Mesendoderm (in vitro differentiated cells): ENCODE data around the gene MPP7.

Experiments
- DNase-seq: peaks from one replicate; pipeline ENCODE4 v3.0.0; 2013
- H2AK5ac ChIP-seq: 2 replicates; pipeline ENCODE4 v1.6.1; 2013; ENCODE audit warnings: low read length, inconsistent platforms
- H2BK120ac ChIP-seq: 2 replicates; pipeline ENCODE4 v1.6.1; 2013; ENCODE audit warnings: low read depth, mild to moderate bottlenecking, low read length, moderate library complexity, mixed read lengths
- H2BK15ac ChIP-seq: replicated peaks from 2 replicates; pipeline ENCODE4 v1.6.1; 2013; ENCODE audit warnings: low read depth, mild to moderate bottlenecking, moderate library complexity
- H2BK5ac ChIP-seq: 2 replicates; pipeline ENCODE4 v1.6.1; 2013; ENCODE audit warnings: low read length, inconsistent platforms
- H3K18ac ChIP-seq: 2 replicates; pipeline ENCODE4 v1.6.1; 2013; ENCODE audit warnings: mild to moderate bottlenecking, low read length, mixed read lengths
- H3K23ac ChIP-seq: one replicate; pipeline ENCODE4 v1.6.1; 2013; ENCODE audit warnings: low read length
- H3K27ac ChIP-seq: 2 replicates; pipeline ENCODE4 v1.5.1; 2013; ENCODE audit warnings: low read depth, mild to moderate bottlenecking, inconsistent platforms, low read length, moderate library complexity
- H3K27me3 ChIP-seq: 2 replicates; pipeline ENCODE4 v1.6.1; 2013; ENCODE audit warnings: low read length, control low read depth, mild to moderate bottlenecking, inconsistent platforms; ENCODE audit not compliant: insufficient read depth, poor library complexity
- H3K36me3 ChIP-seq: 2 replicates; pipeline ENCODE4 v1.6.1; 2013; ENCODE audit warnings: low read length, inconsistent platforms; ENCODE audit not compliant: control insufficient read depth, insufficient read depth
- H3K4ac ChIP-seq: one replicate; pipeline ENCODE4 v1.6.1; 2013; ENCODE audit warnings: low read depth, mild to moderate bottlenecking, low read length, moderate library complexity
- H3K4me1 ChIP-seq: 2 replicates; pipeline ENCODE4 v1.6.1; 2013; ENCODE audit warnings: low read depth, low read length, inconsistent platforms; ENCODE audit not compliant: control insufficient read depth
- H3K4me2 ChIP-seq: 2 replicates; pipeline ENCODE4 v1.6.1; 2013; ENCODE audit warnings: low read length
- H3K4me3 ChIP-seq: 2 replicates; pipeline ENCODE4 v1.5.1; 2013; ENCODE audit warnings: mild to moderate bottlenecking, low read length
- H3K56ac ChIP-seq: one replicate; pipeline ENCODE4 v1.6.1; 2013; ENCODE audit warnings: low read length
- H3K79me1 ChIP-seq: 2 replicates; pipeline ENCODE4 v1.6.1; 2013; ENCODE audit warnings: low read length, inconsistent platforms
- H3K79me2 ChIP-seq: 2 replicates; pipeline ENCODE4 v1.6.1; 2013; ENCODE audit warnings: mild to moderate bottlenecking, low read length; ENCODE audit not compliant: control insufficient read depth, insufficient read depth
- H3K9ac ChIP-seq: 2 replicates; pipeline ENCODE4 v1.6.1; 2013; ENCODE audit warnings: low read length, inconsistent platforms
- H4K5ac ChIP-seq: one replicate; pipeline ENCODE4 v1.6.1; 2013; ENCODE audit warnings: low read length
- H4K8ac ChIP-seq: one replicate; pipeline ENCODE4 v1.6.1; 2013; ENCODE audit warnings: low read depth, mild to moderate bottlenecking, control low read depth, low read length, moderate library complexity
- WGBS: extraction: QIAGEN DNeasy Blood & Tissue Kit; methylation state at CpG from one replicate; pipeline ENCODE4 v1.1.7; 2013; ENCODE audit warnings: low lambda C conversion rate, missing lambda C conversion rate; ENCODE audit not compliant: insufficient coverage; ENCODE audit errors: extremely low coverage; 5-methylcytosine and 5-hydroxymethylcytosine counted together

MPP7 gene

GRCh38 chr10:28279878-28280277, 23.0 kb downstream of the MPP7 start:
- Histone ChIP-seq H3K4me2 (no peak overlapping the region), H2AK5ac (no peak overlapping the region), H4K5ac (no peak overlapping the region), H2BK15ac (no peak overlapping the region), H2BK5ac (no peak overlapping the region), H3K23ac (no peak overlapping the region), H2BK120ac (no peak overlapping the region), H4K8ac (no peak overlapping the region), H3K4me3 (no peak overlapping the region), H3K27ac (no peak overlapping the region), H3K79me2 (no peaks in the 10 kb centered on the region), H3K4me1 (no peaks in the 10 kb centered on the region), H3K18ac (no peak overlapping the region), H3K4ac (no peak overlapping the region), H3K27me3 (no peaks in the 10 kb centered on the region), H3K79me1 (no peaks in the 10 kb centered on the region), H3K56ac (no peak overlapping the region), H3K9ac (no peak overlapping the region), H3K36me3 (no peaks in the 10 kb centered on the region)
- no CpG with 5 or more reads among the region's 4 CpGs for WGBS
- no peak for DNase-seq

- no peak for DNase-seq
- no CpG with 5 or more reads among the region's 4 CpGs for WGBS
- no peaks in the 10 kb centered on the region for H3K27me3 ChIP-seq
- no peak overlapping the region for H2AK5ac ChIP-seq
- H3K9ac ChIP-seq = no peak overlapping the region
- H2BK120ac ChIP-seq = no peak overlapping the region
- H4K5ac ChIP-seq = no peak overlapping the region
- no peaks in the 10 kb centered on the region for H3K79me2 ChIP-seq
- no peak overlapping the region for H3K27ac ChIP-seq
- H3K4me2 ChIP-seq = no peak overlapping the region
- H2BK15ac ChIP-seq = no peak overlapping the region
- H2BK5ac ChIP-seq = no peak overlapping the region
- no peak overlapping the region for H3K4ac ChIP-seq
- H3K4me1 ChIP-seq = no peaks in the 10 kb centered on the region
- H3K36me3 ChIP-seq = no peaks in the 10 kb centered on the region
- H3K56ac ChIP-seq = no peak overlapping the region
- H3K18ac ChIP-seq = no peak overlapping the region
- no peaks in the 10 kb centered on the region for H3K79me1 ChIP-seq
- no peak overlapping the region for H4K8ac ChIP-seq
- H3K4me3 ChIP-seq = no peak overlapping the region
- no peak overlapping the region for H3K23ac ChIP-seq
These were observed 24.0 kb downstream of the MPP7 start for GRCh38 chr10:28278842-28279241.

- H3K27me3 ChIP-seq = no peaks in the 10 kb centered on the region
- no peak overlapping the region for H2BK15ac ChIP-seq
- H3K4me2 ChIP-seq = no peak overlapping the region
- no peak overlapping the region for H3K27ac ChIP-seq
- H3K56ac ChIP-seq = no peak overlapping the region
- H3K4me3 ChIP-seq = no peak overlapping the region
- no peaks in the 10 kb centered on the region for H3K79me2 ChIP-seq
- no peak overlapping the region for H3K4ac ChIP-seq
- H3K23ac ChIP-seq = no peak overlapping the region
- H4K5ac ChIP-seq = no peak overlapping the region
- H3K36me3 ChIP-seq = no peaks in the 10 kb centered on the region
- no CpG with 5 or more reads among the region's 4 CpGs for WGBS
- H3K79me1 ChIP-seq = no peaks in the 10 kb centered on the region
- no peak overlapping the region for H2AK5ac ChIP-seq
- no peak for DNase-seq
- H3K9ac ChIP-seq = no peak overlapping the region
- no peak overlapping the region for H2BK5ac ChIP-seq
- H2BK120ac ChIP-seq = no peak overlapping the region
- no peaks in the 10 kb centered on the region for H3K4me1 ChIP-seq
- H4K8ac ChIP-seq = no peak overlapping the region
- no peak overlapping the region for H3K18ac ChIP-seq
These were observed 26.5 kb downstream of the MPP7 start for GRCh38 chr10:28276384-28276783.

- Histone ChIP-seq H3K4me2 (no peak overlapping the region), H3K56ac (no peak overlapping the region), H3K27ac (no peak overlapping the region), H3K9ac (no peak overlapping the region), H3K4ac (no peak overlapping the region), H2BK5ac (no peak overlapping the region), H3K4me3 (no peak overlapping the region), H4K8ac (no peak overlapping the region), H2AK5ac (no peak overlapping the region), H3K79me2 (no peaks in the 10 kb centered on the region), H3K27me3 (no peaks in the 10 kb centered on the region), H4K5ac (no peak overlapping the region), H2BK15ac (no peak overlapping the region), H3K18ac (no peak overlapping the region), H3K79me1 (no peaks in the 10 kb centered on the region), H3K23ac (no peak overlapping the region), H3K4me1 (no peaks in the 10 kb centered on the region), H2BK120ac (no peak overlapping the region), H3K36me3 (no peaks in the 10 kb centered on the region)
- DNase-seq = no peak
These were observed 28.4 kb downstream of the MPP7 start for GRCh38 chr10:28274475-28274874.

- Histone ChIP-seq H3K23ac (no peak overlapping the region), H2AK5ac (no peak overlapping the region), H3K27me3 (no peaks in the 10 kb centered on the region), H3K4me2 (no peak overlapping the region), H3K56ac (no peak overlapping the region), H3K27ac (no peak overlapping the region), H3K36me3 (no peaks in the 10 kb centered on the region), H3K4ac (no peak overlapping the region), H3K4me1 (no peaks in the 10 kb centered on the region), H3K4me3 (no peak overlapping the region), H4K8ac (no peak overlapping the region), H2BK120ac (no peak overlapping the region), H4K5ac (no peak overlapping the region), H2BK5ac (no peak overlapping the region), H3K79me1 (no peaks in the 10 kb centered on the region), H3K18ac (no peak overlapping the region), H3K79me2 (no peaks in the 10 kb centered on the region), H3K9ac (no peak overlapping the region), H2BK15ac (no peak overlapping the region)
- no CpG with 5 or more reads among the region's 5 CpGs for WGBS
- no peak for DNase-seq
These were observed 29.5 kb downstream of the MPP7 start for GRCh38 chr10:28273343-28273742.

- H3K27ac ChIP-seq = no peak overlapping the region
- H2BK5ac ChIP-seq = no peak overlapping the region
- no peak overlapping the region for H3K4me2 ChIP-seq
- H3K4me1 ChIP-seq = no peaks in the 10 kb centered on the region
- H3K18ac ChIP-seq = no peak overlapping the region
- H3K9ac ChIP-seq = no peak overlapping the region
- H2BK15ac ChIP-seq = no peak overlapping the region
- H2AK5ac ChIP-seq = no peak overlapping the region
- no peak overlapping the region for H3K4me3 ChIP-seq
- H3K79me1 ChIP-seq = no peaks in the 10 kb centered on the region
- no CpG with 5 or more reads among the region's 9 CpGs for WGBS
- H3K79me2 ChIP-seq = no peaks in the 10 kb centered on the region
- no peak overlapping the region for H4K8ac ChIP-seq
- H2BK120ac ChIP-seq = no peak overlapping the region
- H3K4ac ChIP-seq = no peak overlapping the region
- H3K36me3 ChIP-seq = no peaks in the 10 kb centered on the region
- H4K5ac ChIP-seq = no peak overlapping the region
- H3K23ac ChIP-seq = no peak overlapping the region
- H3K27me3 ChIP-seq = no peaks in the 10 kb centered on the region
- H3K56ac ChIP-seq = no peak overlapping the region
- no peak for DNase-seq
These were observed 32.9 kb downstream of the MPP7 start for GRCh38 chr10:28269842-28270456.
